Urinary bladder (tissue), 4 donors: ENCODE results near the gene MEST. TPM values are rescaled to one million over a fixed set of nuclear protein-coding genes. Genes with fewer than 3 reads are reported as not detected.
A peak's percentile ranks its signal among the peaks of the same experiment; 100 is the strongest.
"Not testable (repeated sequence)": the region's sequence is repeated elsewhere in the genome, so short reads cannot be mapped to it uniquely, and the experiment has no call there.

Experiments
- DNase-seq: peaks from one replicate; pipeline ENCODE4 v3.0.0-alpha.2; 2015; ENCODE audit errors: extremely low spot score
- H3K27ac ChIP-seq: one replicate; pipeline ENCODE4 v1.5.1; 2013; ENCODE audit warnings: low read depth, mild to moderate bottlenecking, moderate library complexity
- H3K36me3 ChIP-seq: one replicate; pipeline ENCODE4 v1.6.1; 2013; ENCODE audit warnings: mild to moderate bottlenecking, moderate library complexity; ENCODE audit not compliant: insufficient read depth
- H3K4me1 ChIP-seq: one replicate; pipeline ENCODE4 v1.6.1; 2013; ENCODE audit warnings: mild to moderate bottlenecking, moderate library complexity; ENCODE audit not compliant: insufficient read depth
- H3K4me3 ChIP-seq: one replicate; pipeline ENCODE4 v1.5.1; 2013; ENCODE audit warnings: low read depth, low read length
- WGBS: extraction: QIAGEN DNeasy Blood & Tissue Kit; methylation state at CpG from one replicate; pipeline ENCODE4 v1.1.7; 2013; 5-methylcytosine and 5-hydroxymethylcytosine counted together
- polyA plus RNA-seq: library from polyadenylated mRNA; stranded (reverse); fragments of 200-250 nt; gene quantifications from one replicate; pipeline ENCODE4 v1.2.3, GENCODE V29; 2013
- total RNA-seq: library from RNA; depleted of rRNA; stranded (reverse); fragments of >200 nt; gene quantifications from one replicate; pipeline ENCODE4 v1.2.3, GENCODE V29; 2014
- donor health status: healthy with polysubstance abuse.
- donor health status: healthy.

Gene MEST, protein sequence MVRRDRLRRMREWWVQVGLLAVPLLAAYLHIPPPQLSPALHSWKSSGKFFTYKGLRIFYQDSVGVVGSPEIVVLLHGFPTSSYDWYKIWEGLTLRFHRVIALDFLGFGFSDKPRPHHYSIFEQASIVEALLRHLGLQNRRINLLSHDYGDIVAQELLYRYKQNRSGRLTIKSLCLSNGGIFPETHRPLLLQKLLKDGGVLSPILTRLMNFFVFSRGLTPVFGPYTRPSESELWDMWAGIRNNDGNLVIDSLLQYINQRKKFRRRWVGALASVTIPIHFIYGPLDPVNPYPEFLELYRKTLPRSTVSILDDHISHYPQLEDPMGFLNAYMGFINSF
- total RNA-seq (259 TPM), polyA plus RNA-seq (6.7 TPM)

DNA sequence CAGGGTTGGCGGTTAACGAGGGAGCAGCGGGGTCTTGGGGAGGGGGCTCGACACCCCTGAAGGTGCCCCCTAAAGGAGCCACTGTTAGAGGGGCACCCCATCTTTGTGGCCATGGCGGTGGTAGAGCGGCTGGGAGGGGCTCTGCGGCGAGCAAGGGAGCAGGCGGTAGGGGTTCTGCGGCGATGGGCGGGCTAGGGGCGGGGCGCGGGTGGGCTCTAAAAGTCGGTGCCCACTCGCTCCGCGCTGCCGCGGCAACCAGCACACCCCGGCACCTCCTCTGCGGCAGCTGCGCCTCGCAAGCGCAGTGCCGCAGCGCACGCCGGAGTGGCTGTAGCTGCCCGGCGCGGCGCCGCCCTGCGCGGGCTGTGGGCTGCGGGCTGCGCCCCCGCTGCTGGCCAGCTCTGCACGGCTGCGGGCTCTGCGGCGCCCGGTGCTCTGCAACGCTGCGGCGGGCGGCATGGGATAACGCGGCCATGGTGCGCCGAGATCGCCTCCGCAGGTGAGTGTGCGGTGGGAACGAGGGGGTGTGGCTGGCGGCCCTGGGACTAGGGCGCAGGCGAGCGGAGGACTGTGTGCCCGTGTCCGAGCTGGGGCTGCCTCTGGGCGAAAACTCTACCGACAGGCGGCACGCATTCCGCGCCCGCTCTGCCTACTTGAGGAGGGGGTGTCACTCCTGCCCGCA, at the start of gene MEST:
MEST (plus strand) TSS at position 245 of the 682 bp plus-strand sequence; CDS start at position 474, 229 bp downstream.
- H3K36me3 ChIP-seq = no peaks in the 10 kb centered on the region
- DNase-seq = no peak
- no peak within 1 kb of the TSS for H3K27ac ChIP-seq
- no peaks in the 10 kb centered on the region for H3K4me1 ChIP-seq
- 63% methylated on average over 71 of the region's 71 CpGs for WGBS
- peak within 1 kb of the TSS; percentile 30 for H3K4me3 ChIP-seq

DNA sequence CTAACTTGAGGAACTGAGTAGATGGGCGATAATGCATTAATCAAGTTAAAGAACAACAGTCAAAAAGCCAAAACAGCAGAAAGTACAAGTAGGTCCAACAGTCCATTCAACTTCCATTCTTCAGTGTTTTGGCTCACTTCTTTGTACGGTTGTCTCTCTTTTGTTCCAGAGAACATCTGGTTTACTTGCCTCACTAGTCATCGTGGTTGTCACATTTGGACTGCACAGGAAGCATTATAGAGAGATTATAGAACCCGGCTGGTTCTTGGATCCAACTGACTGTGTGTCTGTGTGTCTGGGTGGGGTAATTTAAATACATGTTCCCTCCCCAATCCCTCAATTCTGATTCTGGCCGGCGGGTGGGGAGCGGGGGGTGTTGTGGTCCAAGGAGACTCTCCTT, 49.3 kb upstream of the MEST start:
- no peak overlapping the region for H3K27ac ChIP-seq
- H3K4me1 ChIP-seq = no peaks in the 10 kb centered on the region
- no peak for DNase-seq
- WGBS = 80% methylated on average over 7 of the region's 7 CpGs
- H3K36me3 ChIP-seq = no peaks in the 10 kb centered on the region
- no peak overlapping the region for H3K4me3 ChIP-seq

DNA sequence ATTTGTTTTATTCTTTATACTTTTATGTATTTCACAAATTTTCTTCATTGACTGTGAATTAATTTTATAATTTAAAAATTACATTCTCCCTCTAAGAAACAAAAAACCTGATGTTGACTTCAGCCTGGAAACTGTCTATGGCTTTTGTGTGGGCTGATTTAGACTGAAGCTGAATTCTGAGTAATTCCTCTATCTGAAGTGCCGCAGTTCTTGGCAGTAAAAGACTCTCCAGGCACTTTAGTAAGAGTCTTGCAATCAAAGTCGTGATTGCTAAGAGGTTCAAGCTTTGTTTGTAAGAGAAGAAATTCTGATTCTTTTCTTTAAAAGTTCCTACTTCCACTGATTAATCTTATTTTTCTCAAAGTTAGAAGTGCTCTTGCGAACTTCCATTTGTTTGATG, 47.7 kb upstream of the MEST start:
- no peak overlapping the region for H3K27ac ChIP-seq
- H3K4me1 ChIP-seq = no peaks in the 10 kb centered on the region
- no peak overlapping the region for H3K4me3 ChIP-seq
- H3K36me3 ChIP-seq = no peaks in the 10 kb centered on the region
- WGBS = 41% methylated on average over 3 of the region's 3 CpGs
- DNase-seq = peak; percentile 63

DNA sequence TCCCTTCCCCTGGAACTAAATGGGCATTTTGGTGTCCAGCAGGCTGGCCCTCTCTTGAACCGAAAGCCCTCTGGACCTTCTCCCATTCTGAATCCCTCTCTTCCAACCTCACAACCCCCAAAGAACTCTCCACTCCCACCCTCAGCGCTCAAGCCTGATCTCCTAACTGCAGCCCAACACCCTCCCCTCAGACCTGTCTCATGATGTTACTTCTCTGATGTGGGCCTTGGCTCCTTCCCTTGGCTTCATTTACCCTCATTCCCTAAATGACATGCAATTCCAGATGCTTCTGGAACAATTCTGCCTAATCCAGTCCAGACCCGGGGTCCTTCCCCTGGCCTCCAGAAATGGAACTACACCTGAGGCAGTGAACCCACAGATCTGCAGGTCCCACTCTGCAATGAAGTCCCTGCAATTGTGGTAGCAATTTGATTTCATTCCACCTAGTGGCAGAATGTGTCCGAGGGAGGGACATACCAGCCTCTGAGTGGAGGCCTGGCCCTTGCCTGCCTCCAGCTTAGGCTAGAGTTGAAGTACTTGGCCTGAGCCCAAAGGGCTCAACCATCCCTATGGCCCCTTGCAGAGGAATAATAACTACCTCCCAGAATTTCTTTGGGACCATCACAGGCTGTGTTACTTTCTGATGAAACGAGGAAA, 47.0 kb upstream of the MEST start:
- H3K4me3 ChIP-seq = no peak overlapping the region
- no peak overlapping the region for H3K27ac ChIP-seq
- no peaks in the 10 kb centered on the region for H3K4me1 ChIP-seq
- DNase-seq = no peak
- 74% methylated on average over 5 of the region's 5 CpGs for WGBS
- no peaks in the 10 kb centered on the region for H3K36me3 ChIP-seq

DNA sequence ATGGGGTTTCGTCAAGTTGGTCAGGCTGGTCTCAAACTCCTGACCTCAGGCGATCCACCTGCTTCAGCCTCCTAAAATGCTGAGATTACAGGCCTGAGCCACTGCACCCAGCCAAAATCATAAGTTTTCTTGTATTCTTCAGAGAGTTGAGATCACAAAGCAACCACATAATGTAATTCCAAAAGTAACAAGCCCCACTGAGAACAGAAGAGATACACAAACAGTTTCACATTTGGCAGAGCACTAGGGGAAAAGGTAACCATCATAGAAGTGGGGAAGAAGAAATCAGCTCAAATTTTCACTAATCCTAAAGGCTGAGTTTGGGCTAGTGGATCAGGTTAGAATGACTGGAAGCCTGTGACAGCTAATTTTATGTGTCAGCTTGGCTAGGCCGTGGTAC, 45.6 kb upstream of the MEST start:
- H3K36me3 ChIP-seq = no peaks in the 10 kb centered on the region
- H3K4me3 ChIP-seq = no peak overlapping the region
- no peak for DNase-seq
- no peaks in the 10 kb centered on the region for H3K4me1 ChIP-seq
- no peak overlapping the region for H3K27ac ChIP-seq
- WGBS = 91% methylated on average over 3 of the region's 3 CpGs

DNA sequence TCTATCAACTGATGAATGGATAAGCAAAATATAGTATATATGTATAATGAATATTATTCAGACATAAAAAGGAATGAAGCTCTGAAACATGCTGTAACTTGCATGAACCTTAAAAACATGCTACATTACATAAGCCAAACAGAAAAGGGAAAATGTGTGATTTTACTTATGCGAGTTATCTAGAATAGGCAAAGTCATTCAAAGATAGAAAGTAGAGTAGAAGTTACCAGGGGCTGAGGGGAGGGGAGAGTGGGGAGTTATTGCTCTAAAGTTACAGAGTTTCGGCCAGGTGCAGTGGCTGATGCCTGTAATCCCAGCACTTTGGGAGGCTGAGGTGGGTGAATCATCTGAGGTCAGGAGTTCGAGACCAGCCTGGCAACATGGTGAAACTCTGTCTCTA, 40.5 kb upstream of the MEST start:
- not testable (repeated sequence) for H3K4me1 ChIP-seq, DNase-seq, H3K27ac ChIP-seq, H3K36me3 ChIP-seq, H3K4me3 ChIP-seq
- 91% methylated on average over 3 of the region's 3 CpGs for WGBS

DNA sequence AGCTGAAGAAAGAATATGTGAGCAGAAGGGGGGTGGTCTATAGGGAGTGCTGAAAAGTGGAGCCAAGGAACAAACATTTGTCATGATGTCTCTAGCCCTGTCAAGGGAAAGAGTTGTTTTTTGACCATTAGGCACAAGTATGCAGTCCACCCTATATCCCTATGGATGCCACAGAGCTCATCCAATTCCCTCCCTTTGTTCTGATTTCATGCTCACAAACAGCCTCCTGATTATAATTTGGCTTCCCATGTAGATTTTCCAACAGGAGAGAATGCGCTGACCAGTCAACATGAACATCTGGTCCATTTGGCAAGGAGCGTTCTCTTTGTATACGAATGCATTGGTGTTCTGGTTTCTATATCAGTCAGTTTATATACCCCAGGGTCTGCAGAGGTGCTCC, 38.9 kb upstream of the MEST start:
- 34% methylated on average over 3 of the region's 3 CpGs for WGBS

DNA sequence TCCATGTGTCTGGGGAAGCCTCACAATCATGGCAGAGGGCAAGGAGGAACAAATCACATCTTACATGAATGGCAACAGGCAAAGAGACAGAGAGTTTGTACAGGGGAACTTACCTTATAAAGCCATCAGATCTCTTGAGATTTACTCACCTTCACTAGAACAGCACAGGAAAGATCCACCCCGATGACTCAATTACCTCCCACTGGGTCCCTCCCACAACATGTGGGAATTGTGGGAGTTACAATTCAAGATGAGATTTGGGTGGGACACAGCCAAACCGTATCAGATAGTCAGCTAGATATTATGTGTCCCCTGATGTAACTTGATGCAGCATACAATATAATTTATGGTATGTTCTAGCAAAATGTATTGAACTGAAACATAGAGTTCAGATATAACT, 36.9 kb upstream of the MEST start:
- H3K36me3 ChIP-seq = no peaks in the 10 kb centered on the region
- WGBS = 83% methylated on average over 2 of the region's 2 CpGs
- no peaks in the 10 kb centered on the region for H3K4me1 ChIP-seq
- no peak overlapping the region for H3K27ac ChIP-seq
- DNase-seq = no peak
- H3K4me3 ChIP-seq = no peak overlapping the region

More for the DNA sequence above, 38.9 kb upstream of the MEST start:
- Histone ChIP-seq H3K27ac (no peak overlapping the region), H3K4me1 (no peaks in the 10 kb centered on the region), H3K36me3 (no peaks in the 10 kb centered on the region), H3K4me3 (no peak overlapping the region)
- DNase-seq = no peak

DNA sequence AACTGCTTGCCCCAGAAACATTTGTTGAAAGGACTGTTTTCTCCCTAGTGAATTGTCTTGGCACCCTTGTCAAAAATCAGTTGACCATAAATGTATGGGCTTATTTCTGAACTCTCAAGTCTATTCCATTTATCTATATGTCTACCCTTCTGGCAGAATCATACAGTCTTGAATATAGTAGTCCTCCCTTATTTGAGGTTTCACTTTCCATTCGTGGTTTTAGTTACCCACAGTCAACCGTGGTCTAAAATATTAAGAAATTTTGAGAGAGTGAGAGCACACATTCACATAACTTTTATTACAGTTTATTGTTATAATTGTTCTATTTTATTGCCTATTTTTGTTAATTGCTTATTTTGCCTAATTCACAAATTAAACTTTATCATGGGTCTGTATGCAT, 33.6 kb upstream of the MEST start:
- 86% methylated on average over 2 of the region's 2 CpGs for WGBS
- Histone ChIP-seq H3K36me3 (no peaks in the 10 kb centered on the region), H3K4me3 (no peak overlapping the region), H3K4me1 (no peaks in the 10 kb centered on the region), H3K27ac (no peak overlapping the region)
- no peak for DNase-seq

DNA sequence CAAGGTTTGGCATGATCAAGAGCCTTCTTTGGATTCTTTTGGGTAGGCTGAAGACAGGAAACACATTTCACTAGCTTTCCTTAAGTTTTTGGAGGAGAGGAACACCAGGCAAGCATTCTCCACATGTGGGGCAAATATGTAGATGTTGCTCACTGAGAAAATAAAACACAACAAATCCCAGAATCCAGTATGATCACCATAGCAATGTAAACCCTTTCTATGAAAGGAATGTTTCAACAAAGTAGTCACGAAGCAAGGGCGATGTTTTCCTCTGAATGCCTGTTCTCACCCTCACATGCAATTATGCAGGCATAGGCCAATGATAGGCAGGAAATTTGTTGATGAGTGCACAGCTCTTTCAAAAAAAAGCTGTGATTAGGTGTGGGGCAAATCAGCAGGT, 30.6 kb upstream of the MEST start:
- Histone ChIP-seq H3K4me3 (no peak overlapping the region), H3K36me3 (no peaks in the 10 kb centered on the region), H3K4me1 (no peaks in the 10 kb centered on the region), H3K27ac (no peak overlapping the region)
- WGBS = 72% methylated on average over 2 of the region's 2 CpGs
- no peak for DNase-seq

DNA sequence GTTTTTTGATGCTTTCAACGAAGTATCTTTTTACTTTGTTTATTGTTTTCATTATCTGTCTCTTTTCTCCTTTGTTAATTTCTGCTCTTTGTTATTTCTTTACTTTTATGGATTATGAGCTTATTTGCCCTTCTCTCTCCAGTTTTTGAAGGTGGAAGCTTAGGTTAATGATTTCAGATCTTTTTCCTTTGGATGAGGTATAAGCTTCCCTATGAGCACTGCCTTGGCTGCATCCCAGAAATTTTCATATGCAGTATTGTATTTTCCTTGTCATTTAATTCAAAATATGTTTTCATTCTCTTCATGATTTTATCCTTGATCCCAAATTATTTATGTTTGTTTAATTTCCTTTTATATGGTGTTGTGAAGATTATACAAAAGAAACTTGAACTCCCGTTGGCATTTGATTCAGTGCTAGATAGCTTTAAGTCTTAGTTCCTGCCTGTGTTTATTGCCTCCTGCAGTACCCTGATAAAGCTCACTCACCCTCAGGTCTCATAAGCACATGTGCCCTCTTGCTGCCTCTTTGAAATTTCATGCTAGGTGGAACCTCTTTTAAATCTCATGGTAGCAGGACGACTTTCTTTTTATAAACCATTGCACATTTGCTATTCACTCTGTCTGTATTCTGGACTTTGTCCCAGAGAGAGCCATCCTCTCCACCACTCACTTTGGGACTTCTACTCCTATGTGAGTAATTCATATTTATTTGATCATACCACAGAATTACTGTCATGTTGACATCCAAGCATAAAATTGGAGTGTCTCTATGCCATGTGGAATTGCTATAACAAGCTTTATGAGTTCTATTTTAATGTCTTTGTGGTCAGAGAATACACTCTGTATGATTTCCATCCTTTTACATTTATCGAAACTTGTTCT, 28.1 kb upstream of the MEST start:
- Histone ChIP-seq H3K36me3 (no peaks in the 10 kb centered on the region), H3K4me1 (no peaks in the 10 kb centered on the region), H3K4me3 (no peak overlapping the region), H3K27ac (no peak overlapping the region)
- DNase-seq = no peak
- 57% methylated on average over 4 of the region's 4 CpGs for WGBS

DNA sequence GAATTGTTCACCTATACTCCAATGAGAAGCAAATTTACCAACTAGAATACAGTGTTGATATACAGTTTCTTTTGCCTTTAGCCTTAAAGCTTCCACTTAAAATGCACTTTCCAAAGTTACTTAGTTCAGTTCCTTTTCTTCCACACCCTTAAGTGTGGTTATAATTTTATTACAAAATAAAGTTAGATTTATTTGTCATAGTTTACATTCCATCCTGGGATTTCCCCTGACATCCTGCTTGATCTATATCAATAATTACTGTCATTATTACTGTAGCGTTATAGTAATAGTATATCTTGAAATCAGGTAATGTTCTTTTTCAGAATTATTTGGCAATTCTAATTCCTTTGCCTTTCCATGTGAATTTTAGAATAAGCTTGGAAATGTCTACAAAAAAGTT, 23.3 kb upstream of the MEST start:
- H3K4me3 ChIP-seq = no peak overlapping the region
- no peaks in the 10 kb centered on the region for H3K4me1 ChIP-seq
- WGBS = 80% methylated on average over 1 of the region's 1 CpG
- no peak for DNase-seq
- no peak overlapping the region for H3K27ac ChIP-seq
- H3K36me3 ChIP-seq = no peaks in the 10 kb centered on the region

DNA sequence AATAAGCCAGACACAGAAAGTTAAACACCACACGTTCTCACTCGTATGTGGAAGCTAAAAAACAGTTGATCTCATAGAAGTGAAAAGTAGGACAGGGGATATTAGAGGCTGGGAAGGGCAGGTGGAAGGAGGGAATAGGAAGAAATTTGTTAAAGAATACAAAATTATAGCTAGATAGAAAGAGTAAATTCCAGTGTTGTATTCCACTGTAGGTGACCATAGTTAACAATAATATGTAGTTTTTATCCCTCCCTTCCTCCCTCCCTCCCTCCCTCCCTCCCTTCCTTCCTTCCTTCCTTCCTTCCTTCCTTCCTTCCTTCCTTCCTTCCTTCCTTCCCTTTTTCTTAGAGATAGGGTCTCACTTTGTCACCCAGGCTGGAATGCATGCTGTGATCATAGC, 19.9 kb upstream of the MEST start:
- no peak overlapping the region for H3K4me3 ChIP-seq
- H3K27ac ChIP-seq = no peak overlapping the region
- no peaks in the 10 kb centered on the region for H3K4me1 ChIP-seq
- DNase-seq = no peak
- H3K36me3 ChIP-seq = no peaks in the 10 kb centered on the region
- 45% methylated on average over 2 of the region's 2 CpGs for WGBS
